HepG2 (cell line): ENCODE results near the gene SCN9A. TPM values are rescaled to one million over a fixed set of nuclear protein-coding genes. Genes with fewer than 3 reads are reported as not detected.

ENCODE experiments used
- AHDC1 ChIP-seq: sonication (generic); formaldehyde crosslinking; IDR thresholded peaks from 2 replicates; pipeline ENCODE4 v1.5.1; 2020; ENCODE audit warnings: mild to moderate bottlenecking, missing genetic modification reagents, borderline replicate concordance
- BCL6 ChIP-seq: IDR thresholded peaks from 2 replicates; pipeline ENCODE4 v1.6.1; 2016; ENCODE audit warnings: missing genetic modification reagents, missing compliant biosample characterization
- HMG20A ChIP-seq: IDR thresholded peaks from 2 replicates; pipeline ENCODE4 v1.6.1; 2016; ENCODE audit warnings: borderline replicate concordance
- MBD4 ChIP-seq: IDR thresholded peaks from 2 replicates; pipeline ENCODE4 v1.6.1; 2012; ENCODE audit warnings: low read length, inconsistent platforms, borderline replicate concordance
- MXD4 ChIP-seq: IDR thresholded peaks from 2 replicates; pipeline ENCODE4 v1.6.1; 2016; ENCODE audit warnings: mild to moderate bottlenecking, missing biosample characterization, missing genetic modification reagents
- NCOR1 ChIP-seq: fragments of 200-600 bp; sonication (generic); IDR thresholded peaks from 2 replicates; pipeline ENCODE4 v1.7.0; 2017; ENCODE audit warnings: antibody characterized with exemption, low read length, borderline replicate concordance
- NKX3-1 ChIP-seq: sonication (generic); formaldehyde crosslinking; IDR thresholded peaks from 2 replicates; pipeline ENCODE4 v1.5.0; 2020; ENCODE audit warnings: missing genetic modification reagents
- PPARG ChIP-seq: conservative IDR thresholded peaks from 2 replicates; pipeline ENCODE4 v1.6.1; 2016; ENCODE audit warnings: missing biosample characterization, missing genetic modification reagents
- RAD21 ChIP-seq: fragments of 450-650 bp; formaldehyde crosslinking; IDR thresholded peaks from 2 replicates; pipeline ENCODE4 v1.5.0; 2020; ENCODE audit warnings: mild to moderate bottlenecking
- SIX4 ChIP-seq: sonication (generic); formaldehyde crosslinking; IDR thresholded peaks from 2 replicates; pipeline ENCODE4 v1.4.0; 2020; ENCODE audit warnings: missing genetic modification reagents
- SOX6 ChIP-seq, 2 experiments: fragments of 450-650 bp in 1 of 2; sonication (generic) in 1 of 2; formaldehyde crosslinking in 1 of 2; IDR thresholded peaks; 2 replicates each; pipeline versions ENCODE4 v1.4.0 to v1.6.1; 2017 to 2020; ENCODE audit warnings: antibody characterized with exemption in 1 of 2, mild to moderate bottlenecking in 1 of 2, missing genetic modification reagents in 1 of 2
- STAT6 ChIP-seq: sonication (generic); formaldehyde crosslinking; IDR thresholded peaks from 2 replicates; pipeline ENCODE4 v1.4.0; 2020; ENCODE audit warnings: missing genetic modification reagents, mild to moderate bottlenecking, borderline replicate concordance
- TBL1XR1 ChIP-seq: fragments of 150-350 bp; IDR thresholded peaks from 2 replicates; pipeline ENCODE4 v1.6.1; 2014; ENCODE audit warnings: borderline replicate concordance, low read length; ENCODE audit not compliant: partially characterized antibody
- ZMYM4 ChIP-seq: sonication (generic); formaldehyde crosslinking; IDR thresholded peaks from 2 replicates; pipeline ENCODE4 v1.8.1; 2023; ENCODE audit warnings: mild to moderate bottlenecking, missing genetic modification reagents
- ZNF18 ChIP-seq: sonication (generic); formaldehyde crosslinking; IDR thresholded peaks from 2 replicates; pipeline ENCODE4 v1.8.0; 2022; ENCODE audit warnings: mild to moderate bottlenecking, missing genetic modification reagents; ENCODE audit not compliant: insufficient replicate concordance
- ZNF30 ChIP-seq: sonication (generic); formaldehyde crosslinking; IDR thresholded peaks from 2 replicates; pipeline ENCODE4 v1.5.0; 2020; ENCODE audit warnings: mild to moderate bottlenecking, missing genetic modification reagents
- ZNF816 ChIP-seq: sonication (generic); formaldehyde crosslinking; IDR thresholded peaks from 2 replicates; pipeline ENCODE4 v1.8.0; 2022; ENCODE audit warnings: missing genetic modification reagents, mild to moderate bottlenecking, borderline replicate concordance
- polyA plus RNA-seq, 8 experiments: library from polyadenylated mRNA; depleted of rRNA in 3 of 8; stranded (reverse) in 7 of 8; unstranded in 1 of 8; fragments of >200 nt; fragmentation: Illumina TruSeq in 4 of 8; extraction: Trizol in 4 of 8; gene quantifications; 2 replicates each; pipeline versions ENCODE4 v1.2.1 to v1.2.3, GENCODE V29; 2011 to 2016; ENCODE audit warnings: low read depth in 4 of 8, missing spikeins in 1 of 8, mixed read lengths in 1 of 8; ENCODE audit not compliant: insufficient read depth in 1 of 8
- total RNA-seq, 5 experiments: library from RNA; depleted of rRNA; stranded (reverse); fragments of >200 nt; fragmentation: Illumina TruSeq; extraction: Trizol; gene quantifications; 2 replicates each; pipeline ENCODE4 v1.2.3, GENCODE V29; 2016; ENCODE audit warnings: low read depth in 1 of 5
- TF ChIP-seq, protein P1 (sequence below), 2 experiments: sonication (generic) in 1 of 2; formaldehyde crosslinking in 1 of 2; IDR thresholded peaks; 2 replicates each; pipeline versions ENCODE4 v1.4.0 to v1.6.1; 2018 to 2020; ENCODE audit warnings: missing genetic modification reagents in 2 of 2, borderline replicate concordance in 1 of 2, low read depth in 1 of 2, mild to moderate bottlenecking in 1 of 2, missing biosample characterization in 1 of 2

SCN9A gene
- total and polyA plus RNA-seq, 2 of the 13 experiments (the other 11 are each of a cell fraction or from before 2014, with no cell fraction given) = 15.3 to 24.3 TPM

- TF ChIP-seq ZNF18 (no peak), NCOR1 (peak; percentile 96), ZMYM4 (peak; percentile 90), MBD4 (peak; percentile 66; the same call in 1 of the 2 replicates), BCL6 (CRISPR knock-in tag) (peak; percentile 77), AHDC1 (peak; percentile 97), NKX3-1 (no peak), SOX6 (IDR thresholded peaks at IDR 0.05) (no peak), SOX6 (CRISPR knock-in tag; IDR thresholded peaks at IDR 0.05) (peak; percentile 84), STAT6 (CRISPR knock-in tag) (no peak), HMG20A (CRISPR knock-in tag) (peak; percentile 95), TBL1XR1 (peak; percentile 33), ZNF30 (CRISPR knock-in tag) (no peak), RAD21 (CRISPR knock-in tag) (0 out of 2 replicates have a peak, but pooled peaks have one; percentile 16), SIX4 (peak; percentile 63; the same call in 1 of the 2 replicates), PPARG (0 out of 2 replicates have a peak, but pooled peaks have one; percentile 46), MXD4 (CRISPR knock-in tag) (no peak), ZNF816 (peak; percentile 42; the same call in 1 of the 2 replicates)
- TF ChIP-seq, protein P1, sequence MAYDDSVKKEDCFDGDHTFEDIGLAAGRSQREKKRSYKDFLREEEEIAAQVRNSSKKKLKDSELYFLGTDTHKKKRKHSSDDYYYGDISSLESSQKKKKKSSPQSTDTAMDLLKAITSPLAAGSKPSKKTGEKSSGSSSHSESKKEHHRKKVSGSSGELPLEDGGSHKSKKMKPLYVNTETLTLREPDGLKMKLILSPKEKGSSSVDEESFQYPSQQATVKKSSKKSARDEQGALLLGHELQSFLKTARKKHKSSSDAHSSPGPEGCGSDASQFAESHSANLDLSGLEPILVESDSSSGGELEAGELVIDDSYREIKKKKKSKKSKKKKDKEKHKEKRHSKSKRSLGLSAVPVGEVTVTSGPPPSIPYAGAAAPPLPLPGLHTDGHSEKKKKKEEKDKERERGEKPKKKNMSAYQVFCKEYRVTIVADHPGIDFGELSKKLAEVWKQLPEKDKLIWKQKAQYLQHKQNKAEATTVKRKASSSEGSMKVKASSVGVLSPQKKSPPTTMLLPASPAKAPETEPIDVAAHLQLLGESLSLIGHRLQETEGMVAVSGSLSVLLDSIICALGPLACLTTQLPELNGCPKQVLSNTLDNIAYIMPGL (CRISPR knock-in tag; IDR thresholded peaks at IDR 0.05; ENCODE audit: borderline replicate concordance in 1 of 2, low read depth in 1 of 2) = 0 out of 4 replicates have a peak, but pooled peaks of 1 of the 2 experiments have one; percentile 28
Measured at GRCh38 chr2:166372046-166372445, 3.7 kb downstream of the SCN9A start (continued).
